GM18873 (cell line): Measurements from ENCODE around the gene ACTR2.

ENCODE experiments used
- ATAC-seq: cut with Tn5 transposase; IDR thresholded peaks from one replicate; pipeline ENCODE4 v1.9.1; 2021; ENCODE audit warnings: mild to moderate bottlenecking, moderate library complexity, moderate number of reproducible peaks; ENCODE audit not compliant: unreplicated experiment, low FRiP score

Gene ACTR2

GRCh38 chr2:65277118-65277517, 49.5 kb downstream of the ACTR2 start:
- ATAC-seq: no peak

GRCh38 chr2:65277791-65278483, 50.3 kb downstream of the ACTR2 start:
- no peak for ATAC-seq

- no peak for ATAC-seq
Observed at GRCh38 chr2:65278531-65278981, 50.9 kb downstream of the ACTR2 start.

- no peak for ATAC-seq
Observed at GRCh38 chr2:65279756-65280155, 52.1 kb downstream of the ACTR2 start.

GRCh38 chr2:65281627-65282351, 54.2 kb downstream of the ACTR2 start:
- ATAC-seq: no peak

- ATAC-seq: no peak
Observed at GRCh38 chr2:65282477-65283053, 54.9 kb downstream of the ACTR2 start.

- no peak for ATAC-seq
Observed at GRCh38 chr2:65287364-65287763, 59.7 kb downstream of the ACTR2 start.

- ATAC-seq: no peak
Observed at GRCh38 chr2:65291216-65292105, 63.8 kb downstream of the ACTR2 start.

- no peak for ATAC-seq
Observed at GRCh38 chr2:65292106-65292400, 64.4 kb downstream of the ACTR2 start.

- no peak for ATAC-seq
Observed at GRCh38 chr2:65292461-65293011, 64.9 kb downstream of the ACTR2 start.

- ATAC-seq: no peak
Observed at GRCh38 chr2:65293376-65293775, 65.7 kb downstream of the ACTR2 start.

- ATAC-seq: no peak
Observed at GRCh38 chr2:65294136-65294535, 66.5 kb downstream of the ACTR2 start.

GRCh38 chr2:65294701-65295100, 67.1 kb downstream of the ACTR2 start:
- ATAC-seq: no peak

GRCh38 chr2:65296971-65297370, 69.3 kb downstream of the ACTR2 start:
- no peak for ATAC-seq

GRCh38 chr2:65297544-65297943, 69.9 kb downstream of the ACTR2 start:
- no peak for ATAC-seq

GRCh38 chr2:65298089-65298488, 70.5 kb downstream of the ACTR2 start:
- no peak for ATAC-seq

GRCh38 chr2:65299246-65299645, 71.6 kb downstream of the ACTR2 start:
- ATAC-seq: no peak

- no peak for ATAC-seq
Observed at GRCh38 chr2:65300134-65300760, 72.6 kb downstream of the ACTR2 start.

- peak; percentile 82 for ATAC-seq
Observed at GRCh38 chr2:65300761-65301711, 73.4 kb downstream of the ACTR2 start.
